SK-N-SH (cell line): ENCODE measurements around the gene PXDN. TPM values are rescaled to one million over a fixed set of nuclear protein-coding genes. Genes with fewer than 3 reads are reported as not detected.
A peak's percentile ranks its signal among the peaks of the same experiment; 100 is the strongest.

ENCODE experiments used
- CTCF ChIA-PET: fragments of 300-600, 350-600 bp; formaldehyde crosslinking; extraction: SDS; loops from one replicate; lab custom pipeline; 2021; lab: Yijun Ruan, JAX
- POLR2A ChIA-PET: fragments of 350-600 bp; sonication (Branson Sonifier 250); formaldehyde crosslinking; extraction: SDS; loops from one replicate; lab custom pipeline; 2020; ENCODE audit warnings: antibody characterized with exemption, inconsistent platforms; lab: Yijun Ruan, JAX
- DNase-seq: peaks from one replicate; pipeline ENCODE4 v3.0.0; 2012
- H2AFZ ChIP-seq: fragments of 200-600 bp; sonication (generic); 2 replicates; pipeline ENCODE4 v1.8.1; 2016; ENCODE audit warnings: antibody characterized with exemption, mild to moderate bottlenecking, low read depth
- H3F3A ChIP-seq: fragments of 200-600 bp; sonication (generic); replicated peaks from 2 replicates; pipeline ENCODE3; 2016; ENCODE audit warnings: antibody characterized with exemption, mild to moderate bottlenecking; ENCODE audit not compliant: insufficient read depth
- H3K27ac ChIP-seq, 2 experiments: fragments of 200-500 bp in 1 of 2; fragments of 200-600 bp in 1 of 2; sonication (Bioruptor generic) in 1 of 2; sonication (generic), shearing (Covaris generic) in 1 of 2; 2 replicates each; pipeline versions ENCODE4 v1.5.1 to v1.6.1; 2014 to 2016; ENCODE audit warnings: low read depth in 2 of 2, inconsistent platforms in 1 of 2, low read length in 1 of 2, mild to moderate bottlenecking in 1 of 2, mixed read lengths in 1 of 2
- H3K27me3 ChIP-seq: fragments of 200-600 bp; sonication (generic), shearing (Covaris generic); 2 replicates; pipeline ENCODE4 v1.6.1; 2016; ENCODE audit warnings: mixed run types; ENCODE audit not compliant: insufficient read depth
- H3K36me3 ChIP-seq, 2 experiments: fragments of 200-500 bp in 1 of 2; fragments of 200-600 bp in 1 of 2; sonication (Bioruptor generic) in 1 of 2; sonication (generic) in 1 of 2; replicated peaks in 1 of 2; 2 replicates each; pipeline versions ENCODE3 to v1.5.1; 2014 to 2016; ENCODE audit warnings: low read length in 1 of 2, mild to moderate bottlenecking in 1 of 2; ENCODE audit not compliant: insufficient read depth in 2 of 2, control insufficient read depth in 1 of 2
- H3K4me1 ChIP-seq, 2 experiments: fragments of 200-500 bp in 1 of 2; fragments of 200-600 bp in 1 of 2; sonication (Bioruptor generic) in 1 of 2; sonication (generic), shearing (Covaris generic) in 1 of 2; 2 replicates each; pipeline versions ENCODE4 v1.5.1 to v1.6.1; 2014 to 2016; ENCODE audit warnings: low read depth in 1 of 2, low read length in 1 of 2, mixed run types in 1 of 2; ENCODE audit not compliant: insufficient read depth in 2 of 2, control insufficient read depth in 1 of 2
- H3K4me2 ChIP-seq: fragments of 200-600 bp; sonication (generic), shearing (Covaris generic); 2 replicates; pipeline ENCODE4 v1.6.1; 2017; ENCODE audit warnings: mixed run types
- H3K4me3 ChIP-seq, 2 experiments: fragments of 200-500 bp in 1 of 2; fragments of 200-600 bp in 1 of 2; sonication (Bioruptor generic) in 1 of 2; sonication (generic), shearing (Covaris generic) in 1 of 2; 2 replicates each; pipeline versions ENCODE4 v1.5.1 to v1.8.1; 2014 to 2016; ENCODE audit warnings: low read depth in 2 of 2, inconsistent platforms in 1 of 2, low read length in 1 of 2, mild to moderate bottlenecking in 1 of 2, mixed read lengths in 1 of 2, moderate library complexity in 1 of 2
- H3K79me2 ChIP-seq: fragments of 200-600 bp; sonication (generic); 2 replicates; pipeline ENCODE4 v1.8.1; 2017; ENCODE audit warnings: mild to moderate bottlenecking; ENCODE audit not compliant: insufficient read depth
- H3K9ac ChIP-seq: fragments of 200-600 bp; sonication (generic); 2 replicates; pipeline ENCODE4 v1.6.1; 2017; ENCODE audit warnings: mixed run types
- H3K9me2 ChIP-seq: fragments of 200-600 bp; sonication (generic); 2 replicates; pipeline ENCODE4 v1.6.1; 2017; ENCODE audit warnings: mixed run types
- H3K9me3 ChIP-seq: fragments of 200-600 bp; sonication (generic); 2 replicates; pipeline ENCODE4 v1.6.1; 2017; ENCODE audit warnings: mixed run types, mild to moderate bottlenecking, moderate library complexity
- H4K20me1 ChIP-seq: fragments of 200-600 bp; sonication (generic); 2 replicates; pipeline ENCODE4 v1.6.1; 2017; ENCODE audit warnings: mild to moderate bottlenecking, mixed run types; ENCODE audit not compliant: insufficient read depth
- EP300 ChIP-seq, 2 experiments: IDR thresholded peaks; 2 replicates each; pipeline versions ENCODE4 v1.4.0 to v1.6.1; 2012; ENCODE audit warnings: borderline replicate concordance in 1 of 2, low read depth in 1 of 2, low read length in 1 of 2
- FOSL2 ChIP-seq: IDR thresholded peaks from 2 replicates; pipeline ENCODE4 v1.4.0; 2012; ENCODE audit warnings: low read depth, mild to moderate bottlenecking, moderate library complexity, borderline replicate concordance
- FOXJ3 ChIP-seq: sonication (generic); formaldehyde crosslinking; IDR thresholded peaks from 2 replicates; pipeline ENCODE4 v1.5.1; 2020; ENCODE audit warnings: mild to moderate bottlenecking, missing genetic modification reagents
- FOXM1 ChIP-seq: IDR thresholded peaks from 2 replicates; pipeline ENCODE4 v1.4.0; 2012; ENCODE audit warnings: low read depth, mild to moderate bottlenecking
- GABPA ChIP-seq: IDR thresholded peaks from 2 replicates; pipeline ENCODE4 v1.4.0; 2012; ENCODE audit warnings: low read depth, mild to moderate bottlenecking
- JUND ChIP-seq: IDR thresholded peaks from 2 replicates; pipeline ENCODE4 v1.4.0; 2012
- NRF1 ChIP-seq: IDR thresholded peaks from 2 replicates; pipeline ENCODE4 v1.6.1; 2012; ENCODE audit warnings: low read depth, mild to moderate bottlenecking, low read length
- PBX3 ChIP-seq: IDR thresholded peaks from 2 replicates; pipeline ENCODE4; 2012
- POLR2AphosphoS5 ChIP-seq: IDR thresholded peaks from 2 replicates; pipeline ENCODE4 v1.6.1; 2012; ENCODE audit warnings: low read depth, low read length
- RAD21 ChIP-seq: IDR thresholded peaks from 2 replicates; pipeline ENCODE4 v1.6.1; 2012; ENCODE audit warnings: mild to moderate bottlenecking, low read length
- RCOR1 ChIP-seq: fragments of 150-350 bp; IDR thresholded peaks from 2 replicates; pipeline ENCODE4 v1.6.1; 2017; ENCODE audit warnings: antibody characterized with exemption, low read length
- REST ChIP-seq: IDR thresholded peaks from 2 replicates; pipeline ENCODE4 v1.6.1; 2012; ENCODE audit warnings: mild to moderate bottlenecking, low read depth, low read length, moderate library complexity
- RXRA ChIP-seq: IDR thresholded peaks from 2 replicates; pipeline ENCODE4 v1.4.0; 2012; ENCODE audit warnings: low read depth, mild to moderate bottlenecking, borderline replicate concordance
- SMC3 ChIP-seq: IDR thresholded peaks from 2 replicates; pipeline ENCODE4 v1.6.1; 2012; ENCODE audit warnings: low read depth, low read length, improper control_type of control experiment
- TCF12 ChIP-seq: IDR thresholded peaks from 2 replicates; pipeline ENCODE4 v1.4.0; 2012
- YY1 ChIP-seq: IDR thresholded peaks from 2 replicates; pipeline ENCODE4 v1.4.0; 2012; ENCODE audit warnings: low read depth, mild to moderate bottlenecking
- WGBS: methylation state at CpG from one replicate; pipeline ENCODE4 v1.1.6; 2017; ENCODE audit warnings: low lambda C conversion rate; 5-methylcytosine and 5-hydroxymethylcytosine counted together
- polyA plus RNA-seq, 3 experiments: library from polyadenylated mRNA; depleted of rRNA; stranded (reverse); fragments of >200 nt; gene quantifications; 2 replicates each; pipeline ENCODE4 v1.2.3, GENCODE V29; 2012
- TF ChIP-seq, protein P1 (sequence below): IDR thresholded peaks from 2 replicates; pipeline ENCODE4 v1.4.0; 2012; ENCODE audit warnings: low read depth

PXDN gene
- polyA plus RNA-seq, 1 of the 3 experiments (the other 2 are of a cell fraction) = 146 TPM

DNA sequence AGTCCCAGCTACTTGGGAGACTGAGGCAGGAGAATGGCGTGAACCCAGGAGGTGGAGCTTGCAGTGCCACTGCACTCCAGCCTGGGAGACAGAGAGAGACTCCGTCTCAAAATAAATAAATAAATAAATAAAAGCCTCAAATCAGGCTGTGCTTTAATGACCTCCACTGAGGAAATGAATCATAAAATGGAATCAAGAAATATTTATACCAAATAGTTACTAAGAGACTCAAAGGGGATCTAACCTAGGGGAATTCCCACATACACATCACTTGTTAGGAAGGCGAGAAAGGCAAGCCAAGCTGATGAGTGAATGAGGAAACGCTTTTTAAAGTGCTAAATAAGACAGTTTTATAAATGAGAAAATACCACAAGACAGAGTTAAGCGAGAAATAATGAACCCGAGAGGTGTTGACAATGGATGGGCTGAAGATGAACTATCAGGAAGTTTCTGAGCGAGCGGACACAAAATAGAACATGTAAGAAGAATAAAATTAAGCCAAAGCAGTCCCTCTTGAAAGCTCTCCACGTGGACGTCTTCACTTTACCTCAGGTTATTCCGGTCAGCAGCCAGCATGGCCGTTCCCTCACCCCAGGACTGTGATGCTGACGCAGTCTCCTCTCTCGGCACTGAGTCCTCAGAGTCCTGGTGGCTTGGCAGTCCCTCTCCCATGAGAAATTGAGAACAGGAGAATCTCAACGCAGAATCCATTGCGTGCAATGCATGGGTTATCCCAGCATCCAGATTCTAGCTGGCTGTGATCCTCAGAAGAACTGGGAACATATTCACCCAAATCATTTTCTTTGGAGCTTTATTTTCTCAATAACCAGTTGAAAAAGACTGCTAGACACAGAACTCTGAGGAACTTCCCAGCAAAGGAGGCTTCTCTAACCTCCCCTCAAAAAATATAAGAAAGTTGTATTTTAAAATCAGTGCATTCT lies 22.3 kb downstream of the PXDN start:
- TF ChIP-seq FOSL2 = peak; percentile 85
- TF ChIP-seq PBX3 = peak; percentile 56; the same call in 1 of the 2 replicates
- TF ChIP-seq RAD21 = no peak
- 0 out of 2 replicates have a peak, but pooled peaks have one; percentile 40 for TF ChIP-seq TCF12
- no peak for TF ChIP-seq FOXJ3
- TF ChIP-seq, protein P1, sequence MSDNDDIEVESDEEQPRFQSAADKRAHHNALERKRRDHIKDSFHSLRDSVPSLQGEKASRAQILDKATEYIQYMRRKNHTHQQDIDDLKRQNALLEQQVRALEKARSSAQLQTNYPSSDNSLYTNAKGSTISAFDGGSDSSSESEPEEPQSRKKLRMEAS = 0 out of 2 replicates have a peak, but pooled peaks have one; percentile 18
- TF ChIP-seq POLR2AphosphoS5 = peak; percentile 28; the same call in 1 of the 2 replicates
- TF ChIP-seq FOXM1 = peak; percentile 49; the same call in 1 of the 2 replicates
- peak in 1 of 2 experiments; percentile 38; a peak in 1 of 4 replicates for TF ChIP-seq EP300 (IDR thresholded peaks at IDR 0.05; ENCODE audit: borderline replicate concordance in 1 of 2, low read depth in 1 of 2, low read length in 1 of 2)
- TF ChIP-seq JUND = peak; percentile 65; the same call in 1 of the 2 replicates
- peak; percentile 56; the same call in 1 of the 2 replicates for TF ChIP-seq RXRA
- no peak for TF ChIP-seq RCOR1
- TF ChIP-seq, all 33 proteins: peak for 9
- POLR2A ChIA-PET = no interaction called here
- WGBS = 54% methylated on average over 16 of the region's 16 CpGs
- Histone ChIP-seq H3K4me1 (peaks cover 22 to 43% of the 10 kb centered on the region in 2 experiments), H3K27me3 (no peaks in the 10 kb centered on the region), H3K9ac (peak overlapping the region; percentile 89), H3K79me2 (peaks cover 76% of the 10 kb centered on the region), H3K4me2 (peak overlapping the region; percentile 81), H2AFZ (no peak overlapping the region), H4K20me1 (no peaks in the 10 kb centered on the region), H3K9me3 (no peaks in the 10 kb centered on the region), H3K36me3 (peaks cover 0 to 2% of the 10 kb centered on the region in 2 experiments), H3K4me3 (peak overlapping the region in 1 of 2 experiments; percentile 54; a peak in 1 of 4 replicates), H3F3A (peaks cover 24% of the 10 kb centered on the region), H3K9me2 (no peaks in the 10 kb centered on the region), H3K27ac (peak overlapping the region; percentile 87 to 100)
- CTCF ChIA-PET = interaction anchor here (0.7 to 2.9 kb wide), 4 partner anchors 8 to 29 kb away, joined by 3 to 11 read pairs (median 4); no protein-coding TSS in a partner anchor
- peak; percentile 35 for DNase-seq

GRCh38 chr2:1718339-1719220 lies 25.7 kb downstream of the PXDN start:
- Histone ChIP-seq H3F3A (peaks cover 28% of the 10 kb centered on the region), H3K4me1 (peaks cover 37 to 75% of the 10 kb centered on the region in 2 experiments), H3K4me3 (no peak overlapping the region), H3K27me3 (no peaks in the 10 kb centered on the region), H3K9me3 (no peaks in the 10 kb centered on the region), H3K9me2 (no peaks in the 10 kb centered on the region), H3K36me3 (no peaks in the 10 kb centered on the region), H3K9ac (no peak overlapping the region), H3K27ac (peak overlapping the region in 1 of 2 experiments; percentile 54; a peak in 2 of 4 replicates), H2AFZ (no peak overlapping the region), H3K4me2 (no peak overlapping the region), H3K79me2 (peaks cover 84% of the 10 kb centered on the region), H4K20me1 (peaks cover 23% of the 10 kb centered on the region)
- ChIA-PET POLR2A (interaction anchor here (0.9 kb wide), 1 partner anchor 18 kb away, joined by 3 read pairs; no protein-coding TSS in a partner anchor), CTCF (interaction anchor here (0.7 to 2.4 kb wide), 11 partner anchors 10 to 172 kb away, joined by 3 to 10 read pairs (median 4); no protein-coding TSS in a partner anchor)
- 95% methylated on average over 11 of the region's 23 CpGs for WGBS
- peak; percentile 60 for DNase-seq
- TF ChIP-seq NRF1 (no peak), EP300 (IDR thresholded peaks at IDR 0.05; ENCODE audit: borderline replicate concordance in 1 of 2, low read depth in 1 of 2, low read length in 1 of 2) (no peak), YY1 (no peak), GABPA (no peak), RCOR1 (no peak), PBX3 (no peak), REST (no peak), SMC3 (no peak)
- TF ChIP-seq, protein P1 = no peak
